ENCODE measurements around the gene CHST12.

The CHST12 gene

DNA sequence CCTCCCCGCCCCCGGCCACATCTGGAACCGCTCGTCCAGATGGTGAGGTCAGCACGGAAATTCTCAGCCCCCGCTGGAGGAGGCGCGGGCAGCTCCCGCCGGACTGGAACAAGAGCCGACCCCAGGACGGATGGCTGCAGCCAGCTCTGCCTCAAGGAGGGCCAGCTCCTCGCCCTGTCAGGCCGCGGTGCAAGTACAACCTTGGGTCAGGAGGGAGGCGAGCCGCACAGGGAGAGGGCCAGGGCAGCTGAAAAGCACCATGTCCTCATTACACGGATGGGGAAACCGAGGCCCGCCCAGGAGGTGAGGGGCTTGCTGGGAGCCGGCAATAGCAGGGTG lies 76.6 kb downstream of the CHST12 start:
- TF ChIP-seq TAF1 (IDR thresholded peaks at IDR 0.05; ENCODE audit: low read depth, low read length) (no peak), POLR2A (IDR thresholded peaks at IDR 0.05; ENCODE audit: low read depth, low read length) (no peak), PAX5 (IDR thresholded peaks at IDR 0.05; ENCODE audit: insufficient read depth, low read length, severe bottlenecking) (no peak), POU2F2 (IDR thresholded peaks at IDR 0.05; ENCODE audit: low read depth, low read length) (no peak), SPI1 (IDR thresholded peaks at IDR 0.05; ENCODE audit: low read depth, low read length) (no peak), POLR2AphosphoS5 (IDR thresholded peaks at IDR 0.05; ENCODE audit: low read depth, low read length) (no peak)
- FAIRE-seq (no peak), DNase-seq (ENCODE audit: insufficient read length, low spot score) (no peak)

DNA sequence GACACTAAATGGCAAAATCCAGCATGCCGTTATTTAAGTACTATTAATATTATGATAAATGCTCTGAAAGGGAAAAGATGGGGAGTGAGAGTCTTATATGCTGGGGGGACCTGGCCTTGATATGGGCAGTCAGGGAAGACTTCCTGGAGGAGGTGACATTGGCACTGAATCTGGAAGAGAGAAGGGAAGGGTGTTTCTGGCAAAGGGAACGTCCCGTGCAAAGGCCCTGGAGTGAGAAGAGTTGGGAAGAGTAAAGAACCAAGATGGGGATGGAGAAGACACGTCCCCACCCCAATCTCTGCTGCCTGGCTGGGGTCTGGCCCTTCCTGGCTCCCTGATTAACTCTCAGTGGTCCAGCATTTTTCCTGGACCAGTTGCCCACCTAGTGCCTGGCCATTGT lies 77.8 kb downstream of the CHST12 start:
- TF ChIP-seq SPI1 (IDR thresholded peaks at IDR 0.05; ENCODE audit: low read depth, low read length) (no peak), POLR2AphosphoS5 (IDR thresholded peaks at IDR 0.05; ENCODE audit: low read depth, low read length) (no peak), POLR2A (IDR thresholded peaks at IDR 0.05; ENCODE audit: low read depth, low read length) (no peak), POU2F2 (IDR thresholded peaks at IDR 0.05; ENCODE audit: low read depth, low read length) (no peak), TAF1 (IDR thresholded peaks at IDR 0.05; ENCODE audit: low read depth, low read length) (no peak), PAX5 (IDR thresholded peaks at IDR 0.05; ENCODE audit: insufficient read depth, low read length, severe bottlenecking) (no peak)
- DNase-seq (ENCODE audit: insufficient read length, low spot score) (no peak), FAIRE-seq (no peak)

DNA sequence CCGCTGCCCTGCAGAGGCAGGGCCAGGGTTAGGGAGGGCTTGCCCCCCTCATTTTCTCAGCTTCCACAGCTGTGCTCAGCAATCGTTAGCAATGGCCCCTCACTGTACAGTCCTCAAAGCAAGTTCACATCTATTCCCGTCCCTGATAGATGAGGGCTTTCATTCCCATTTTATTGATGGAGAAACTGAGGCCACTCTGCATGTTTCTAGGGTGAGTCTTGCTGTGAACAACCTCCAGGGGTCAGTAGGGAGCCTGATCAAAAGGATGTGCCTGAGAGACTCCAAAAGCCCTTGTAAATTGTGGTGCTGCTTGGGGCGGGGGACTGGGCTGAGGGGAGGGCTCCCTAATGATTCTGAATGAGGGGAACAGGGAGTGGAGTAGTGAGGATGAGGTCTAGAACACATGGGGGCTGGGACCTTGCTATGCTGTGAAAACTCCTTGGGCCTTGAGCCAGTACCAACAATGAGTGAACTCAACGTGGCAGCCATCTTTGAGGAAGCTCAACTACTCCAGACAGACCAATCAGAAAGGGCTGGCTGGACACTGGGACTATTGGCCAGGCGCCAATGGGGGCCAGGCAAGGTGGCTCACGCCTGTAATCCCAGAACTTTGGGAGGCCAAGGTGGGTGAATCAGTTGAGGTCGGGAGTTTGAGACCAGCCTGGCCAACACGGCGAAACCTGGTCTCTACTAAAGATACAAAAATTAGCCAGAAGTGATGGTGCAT lies 79.5 kb downstream of the CHST12 start:
- no peak for DNase-seq (ENCODE audit: insufficient read length, low spot score)
- no peak for FAIRE-seq

DNA sequence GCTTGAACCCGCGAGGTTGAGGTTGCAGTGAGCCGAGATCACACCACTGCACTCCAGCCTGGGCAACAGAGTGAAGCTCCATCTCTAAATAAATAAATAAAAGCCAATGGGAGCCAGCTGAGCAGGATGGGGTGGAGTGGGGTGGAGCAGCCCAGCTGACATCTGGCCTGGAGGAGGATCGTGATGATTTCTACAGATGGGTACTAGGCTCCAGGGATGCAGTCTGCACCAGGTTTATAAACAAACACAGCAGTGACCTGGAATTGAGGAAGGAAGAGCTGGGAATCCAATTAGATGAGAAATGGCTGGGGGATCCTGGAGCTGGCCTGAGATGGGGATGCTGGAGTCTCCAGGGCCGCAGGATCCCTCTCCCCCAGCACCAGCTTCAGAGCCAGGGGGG lies 80.1 kb downstream of the CHST12 start:
- FAIRE-seq: no peak
- DNase-seq (ENCODE audit: insufficient read length, low spot score): no peak
- TF ChIP-seq POLR2A (IDR thresholded peaks at IDR 0.05; ENCODE audit: low read depth, low read length): no peak
- no peak for TF ChIP-seq TAF1 (IDR thresholded peaks at IDR 0.05; ENCODE audit: low read depth, low read length)
- TF ChIP-seq PAX5 (IDR thresholded peaks at IDR 0.05; ENCODE audit: insufficient read depth, low read length, severe bottlenecking): no peak

More for the DNA sequence above, 79.5 kb downstream of the CHST12 start:
- no peak for TF ChIP-seq POLR2AphosphoS5 (IDR thresholded peaks at IDR 0.05; ENCODE audit: low read depth, low read length)
- no peak for TF ChIP-seq TAF1 (IDR thresholded peaks at IDR 0.05; ENCODE audit: low read depth, low read length)
- no peak for TF ChIP-seq POU2F2 (IDR thresholded peaks at IDR 0.05; ENCODE audit: low read depth, low read length)
- TF ChIP-seq SPI1 (IDR thresholded peaks at IDR 0.05; ENCODE audit: low read depth, low read length): no peak
- TF ChIP-seq POLR2A (IDR thresholded peaks at IDR 0.05; ENCODE audit: low read depth, low read length): no peak
- TF ChIP-seq PAX5 (IDR thresholded peaks at IDR 0.05; ENCODE audit: insufficient read depth, low read length, severe bottlenecking): no peak

DNA sequence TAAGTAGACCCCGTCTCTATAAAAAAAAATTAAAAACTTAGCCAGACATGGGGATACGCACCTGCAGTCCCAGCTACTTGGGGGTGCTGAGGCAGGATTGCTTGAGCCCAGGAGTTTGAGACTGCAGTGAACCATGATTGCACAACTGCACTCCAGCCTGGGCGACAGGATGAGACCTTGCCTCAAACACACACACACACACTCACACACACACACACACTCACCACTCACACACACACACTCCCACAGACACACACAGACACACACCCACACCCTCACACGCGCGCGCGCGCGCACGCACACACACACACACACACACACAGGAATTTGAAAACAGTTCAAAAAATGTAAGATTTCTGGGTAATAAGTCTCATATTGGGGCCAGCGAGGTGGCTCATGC lies 81.5 kb downstream of the CHST12 start:
- TF ChIP-seq TAF1 (IDR thresholded peaks at IDR 0.05; ENCODE audit: low read depth, low read length): no peak
- TF ChIP-seq POLR2A (IDR thresholded peaks at IDR 0.05; ENCODE audit: low read depth, low read length): no peak
- no peak for TF ChIP-seq SPI1 (IDR thresholded peaks at IDR 0.05; ENCODE audit: low read depth, low read length)
- no peak for TF ChIP-seq POU2F2 (IDR thresholded peaks at IDR 0.05; ENCODE audit: low read depth, low read length)
- TF ChIP-seq POLR2AphosphoS5 (IDR thresholded peaks at IDR 0.05; ENCODE audit: low read depth, low read length): no peak
- no peak for TF ChIP-seq PAX5 (IDR thresholded peaks at IDR 0.05; ENCODE audit: insufficient read depth, low read length, severe bottlenecking)
- DNase-seq (ENCODE audit: insufficient read length, low spot score) (no peak), FAIRE-seq (no peak)

DNA sequence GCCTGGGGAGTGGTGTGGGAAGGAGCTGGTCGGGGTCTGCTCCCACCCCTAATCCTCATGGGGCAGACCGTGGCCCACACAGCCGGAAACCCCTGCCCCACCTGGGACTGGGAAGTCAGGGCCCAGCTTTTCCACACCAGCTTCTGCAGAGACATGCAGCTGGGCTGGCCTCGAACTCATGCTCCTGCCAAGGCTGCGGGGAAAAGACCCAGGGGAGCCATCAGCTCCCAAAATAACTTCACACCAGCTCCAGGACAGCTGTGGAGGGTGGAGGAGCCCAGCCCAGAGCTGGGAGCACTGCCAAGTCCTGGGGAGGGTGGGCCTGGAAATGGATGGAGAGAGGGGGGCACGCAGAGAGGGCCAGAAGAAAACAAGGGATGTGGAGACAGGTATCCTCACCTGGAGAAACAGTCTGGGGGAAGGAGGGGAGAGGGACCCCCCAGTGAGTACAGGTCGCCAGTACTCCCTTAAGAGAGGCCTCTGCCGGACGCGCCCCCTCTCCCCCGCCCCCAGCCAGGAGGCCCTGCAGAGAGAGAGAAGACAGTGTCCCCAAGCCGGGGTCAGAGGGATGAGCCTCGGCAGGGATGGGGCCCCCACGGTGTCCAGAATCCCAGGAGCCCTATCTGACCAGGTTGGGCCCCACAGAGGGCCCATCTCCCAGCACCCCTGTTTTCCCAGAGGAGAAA lies 84.3 kb downstream of the CHST12 start:
- no peak for TF ChIP-seq POU2F2 (IDR thresholded peaks at IDR 0.05; ENCODE audit: low read depth, low read length)
- TF ChIP-seq POLR2A (IDR thresholded peaks at IDR 0.05; ENCODE audit: low read depth, low read length): no peak
- TF ChIP-seq POLR2AphosphoS5 (IDR thresholded peaks at IDR 0.05; ENCODE audit: low read depth, low read length): no peak
- TF ChIP-seq SPI1 (IDR thresholded peaks at IDR 0.05; ENCODE audit: low read depth, low read length): no peak
- TF ChIP-seq PAX5 (IDR thresholded peaks at IDR 0.05; ENCODE audit: insufficient read depth, low read length, severe bottlenecking): no peak
- TF ChIP-seq TAF1 (IDR thresholded peaks at IDR 0.05; ENCODE audit: low read depth, low read length): no peak
- DNase-seq (ENCODE audit: insufficient read length, low spot score): no peak
- no peak for FAIRE-seq

DNA sequence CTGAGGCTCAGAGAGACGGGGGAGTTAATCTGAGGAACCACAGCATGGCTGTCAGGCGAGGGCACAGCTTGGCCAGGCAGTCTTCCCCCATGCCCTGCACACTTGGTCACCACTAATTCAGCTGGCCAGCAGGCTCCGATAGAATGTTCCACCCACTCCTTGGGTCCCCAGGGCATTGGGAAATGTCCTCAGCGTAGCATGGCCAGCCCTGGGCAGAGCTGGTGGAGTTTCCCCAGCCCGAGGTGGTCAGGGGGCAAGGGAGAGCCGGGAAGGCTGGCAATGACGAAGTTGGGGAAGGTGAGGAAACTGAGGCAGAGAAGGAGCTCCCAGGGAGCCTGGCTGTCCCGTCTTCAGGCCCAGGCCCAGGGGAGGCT lies 84.8 kb downstream of the CHST12 start:
- FAIRE-seq (no peak), DNase-seq (ENCODE audit: insufficient read length, low spot score) (no peak)
- TF ChIP-seq POU2F2 (IDR thresholded peaks at IDR 0.05; ENCODE audit: low read depth, low read length) (no peak), PAX5 (IDR thresholded peaks at IDR 0.05; ENCODE audit: insufficient read depth, low read length, severe bottlenecking) (no peak), POLR2A (IDR thresholded peaks at IDR 0.05; ENCODE audit: low read depth, low read length) (no peak), SPI1 (IDR thresholded peaks at IDR 0.05; ENCODE audit: low read depth, low read length) (no peak), TAF1 (IDR thresholded peaks at IDR 0.05; ENCODE audit: low read depth, low read length) (no peak), POLR2AphosphoS5 (IDR thresholded peaks at IDR 0.05; ENCODE audit: low read depth, low read length) (no peak)

DNA sequence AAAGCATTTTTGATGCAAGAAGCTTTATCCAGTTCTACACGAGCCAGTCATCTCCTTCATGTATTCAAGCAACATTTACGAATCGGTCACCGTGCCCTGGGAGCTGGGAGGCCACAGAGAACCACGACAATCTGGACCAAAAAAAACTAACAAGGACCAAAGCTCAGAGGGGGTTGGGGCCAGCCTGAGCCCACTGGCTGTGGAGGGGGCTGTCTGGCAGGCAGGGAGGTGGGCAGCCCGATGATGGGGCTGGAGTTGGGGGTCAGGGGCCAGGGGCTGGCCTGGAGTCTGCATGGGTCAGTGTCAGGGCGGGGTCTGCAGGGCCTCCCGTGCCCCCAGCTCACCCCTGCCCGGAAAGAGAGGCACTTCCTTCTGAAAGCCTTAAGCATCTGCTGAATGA lies 85.3 kb downstream of the CHST12 start:
- TF ChIP-seq TAF1 (IDR thresholded peaks at IDR 0.05; ENCODE audit: low read depth, low read length) (no peak), SPI1 (IDR thresholded peaks at IDR 0.05; ENCODE audit: low read depth, low read length) (no peak), PAX5 (IDR thresholded peaks at IDR 0.05; ENCODE audit: insufficient read depth, low read length, severe bottlenecking) (no peak), POLR2A (IDR thresholded peaks at IDR 0.05; ENCODE audit: low read depth, low read length) (no peak), POU2F2 (IDR thresholded peaks at IDR 0.05; ENCODE audit: low read depth, low read length) (no peak), POLR2AphosphoS5 (IDR thresholded peaks at IDR 0.05; ENCODE audit: low read depth, low read length) (no peak)
- no peak for DNase-seq (ENCODE audit: insufficient read length, low spot score)
- no peak for FAIRE-seq

DNA sequence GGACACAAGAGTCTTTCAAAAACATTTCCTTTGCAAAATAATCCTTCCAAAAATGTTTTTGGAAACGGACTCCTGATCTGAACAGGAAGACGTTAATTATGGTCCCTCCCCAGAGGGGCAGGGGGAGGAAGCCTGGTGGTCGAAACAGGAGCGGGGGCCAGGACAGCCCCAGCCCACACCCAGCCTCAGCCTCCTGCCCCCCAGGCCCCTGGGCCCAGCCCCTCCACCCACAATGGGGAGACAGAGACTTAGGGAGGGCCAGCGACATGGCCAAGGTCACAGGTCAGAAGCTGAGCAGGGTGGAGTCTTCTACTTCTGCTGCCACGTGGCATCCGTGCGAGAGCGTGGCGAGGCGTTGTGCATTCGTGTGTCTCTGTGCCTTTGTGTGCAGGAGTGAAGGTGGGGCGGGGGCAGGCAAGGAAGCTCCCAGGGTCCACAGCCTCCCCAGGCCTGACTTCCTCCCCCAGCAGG lies 86.8 kb downstream of the CHST12 start:
- no peak for TF ChIP-seq TAF1 (IDR thresholded peaks at IDR 0.05; ENCODE audit: low read depth, low read length)
- no peak for TF ChIP-seq SPI1 (IDR thresholded peaks at IDR 0.05; ENCODE audit: low read depth, low read length)
- no peak for TF ChIP-seq POU2F2 (IDR thresholded peaks at IDR 0.05; ENCODE audit: low read depth, low read length)
- DNase-seq (ENCODE audit: insufficient read length, low spot score) (no peak), FAIRE-seq (no peak)
